ENCODE measurements around the gene RNF213.

GRCh38 chr17:80316927-80317705 lies 56.5 kb downstream of the RNF213 start:
- TF ChIP-seq CTCF (IDR thresholded peaks at IDR 0.05; ENCODE audit: low read depth, low read length) (no peak), MYC (IDR thresholded peaks at IDR 0.05; ENCODE audit: low read depth, low read length) (no peak)

Data from NB4 (cell line).